ENCODE results near the gene FAM151B.

Gene FAM151B

DNA sequence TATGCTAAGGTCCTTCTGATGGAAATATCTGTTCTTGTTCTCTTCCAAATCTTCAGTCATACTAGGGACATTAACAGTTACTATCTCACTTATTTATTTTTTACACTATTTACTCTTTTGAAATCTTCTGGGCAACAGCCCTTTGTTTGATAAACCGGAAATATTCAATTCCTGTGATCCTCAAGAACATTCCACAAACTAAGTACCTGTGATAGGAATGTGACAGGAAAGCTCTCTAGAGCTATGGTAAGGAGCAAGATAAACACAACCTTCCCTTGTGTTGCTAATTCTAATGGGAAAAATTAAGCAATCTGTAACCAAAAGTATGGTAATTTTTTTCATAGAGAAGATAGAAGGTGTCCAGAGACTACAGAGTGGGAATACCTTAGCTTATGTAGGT is 104.2 kb downstream of the FAM151B start:
- no peak for FAIRE-seq

Data from G401.6 (cell line).